HL-60 (cell line): ENCODE measurements around the gene ZBTB40.

ENCODE experiments used
- DNase-seq, 2 experiments: peaks; one replicate each; pipeline ENCODE4 v3.0.0-alpha.2; 2010 to 2020; ENCODE audit warnings: low read depth in 1 of 2, low spot score in 1 of 2
- H3K27ac ChIP-seq: fragments of 250-450 bp; sonication (Bioruptor Pico); replicated peaks from 2 replicates; pipeline ENCODE4 v1.5.1; 2020; ENCODE audit warnings: mild to moderate bottlenecking, moderate library complexity
- H3K27me3 ChIP-seq: fragments of 250-450 bp; sonication (Bioruptor Pico); 2 replicates; pipeline ENCODE4 v1.5.1; 2021; ENCODE audit warnings: mild to moderate bottlenecking, moderate library complexity; ENCODE audit not compliant: insufficient read depth, poor library complexity, severe bottlenecking
- H3K4me3 ChIP-seq: replicated peaks from 2 replicates; pipeline ENCODE4 v1.5.1; 2011; ENCODE audit warnings: mild to moderate bottlenecking, control low read depth, low read length; ENCODE audit not compliant: insufficient read depth
- GABPA ChIP-seq: IDR thresholded peaks from 2 replicates; pipeline ENCODE4 v1.6.1; 2012; ENCODE audit warnings: low read depth
- POLR2AphosphoS5 ChIP-seq: IDR thresholded peaks from 2 replicates; pipeline ENCODE4 v1.6.1; 2012; ENCODE audit warnings: low read depth
- SPI1 ChIP-seq: IDR thresholded peaks from 2 replicates; pipeline ENCODE4 v1.6.1; 2012; ENCODE audit warnings: low read depth, mild to moderate bottlenecking, borderline replicate concordance
- TF ChIP-seq, protein P1 (sequence below): IDR thresholded peaks from 2 replicates; pipeline ENCODE4 v1.6.1; 2012; ENCODE audit warnings: low read depth; ENCODE audit not compliant: insufficient replicate concordance
- TF ChIP-seq, protein P2 (sequence below): IDR thresholded peaks from one replicate; pipeline ENCODE4 v1.5.1; 2011; ENCODE audit warnings: low read length, control low read depth, inconsistent platforms; ENCODE audit not compliant: insufficient read depth

Gene ZBTB40

DNA sequence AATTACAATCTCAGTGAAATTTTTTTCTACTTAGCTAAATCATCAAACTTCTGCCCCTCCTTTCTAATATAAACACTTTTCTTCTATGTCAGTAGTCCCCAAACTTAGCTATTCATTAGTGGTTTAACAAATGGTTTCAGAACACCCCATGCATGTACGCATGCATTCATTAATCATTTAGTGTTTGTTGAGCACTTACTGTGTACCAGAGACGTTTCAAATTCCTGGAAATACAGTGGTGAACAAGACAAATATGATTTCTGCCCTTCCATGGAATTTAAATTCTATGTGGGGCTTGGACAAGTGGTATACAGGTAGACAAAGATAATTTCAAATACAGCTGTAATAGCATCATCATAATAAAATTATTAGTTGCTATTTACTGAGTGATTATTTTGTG is 1.5 kb downstream of the ZBTB40 start:
- no peak for TF ChIP-seq SPI1
- TF ChIP-seq, protein P1, sequence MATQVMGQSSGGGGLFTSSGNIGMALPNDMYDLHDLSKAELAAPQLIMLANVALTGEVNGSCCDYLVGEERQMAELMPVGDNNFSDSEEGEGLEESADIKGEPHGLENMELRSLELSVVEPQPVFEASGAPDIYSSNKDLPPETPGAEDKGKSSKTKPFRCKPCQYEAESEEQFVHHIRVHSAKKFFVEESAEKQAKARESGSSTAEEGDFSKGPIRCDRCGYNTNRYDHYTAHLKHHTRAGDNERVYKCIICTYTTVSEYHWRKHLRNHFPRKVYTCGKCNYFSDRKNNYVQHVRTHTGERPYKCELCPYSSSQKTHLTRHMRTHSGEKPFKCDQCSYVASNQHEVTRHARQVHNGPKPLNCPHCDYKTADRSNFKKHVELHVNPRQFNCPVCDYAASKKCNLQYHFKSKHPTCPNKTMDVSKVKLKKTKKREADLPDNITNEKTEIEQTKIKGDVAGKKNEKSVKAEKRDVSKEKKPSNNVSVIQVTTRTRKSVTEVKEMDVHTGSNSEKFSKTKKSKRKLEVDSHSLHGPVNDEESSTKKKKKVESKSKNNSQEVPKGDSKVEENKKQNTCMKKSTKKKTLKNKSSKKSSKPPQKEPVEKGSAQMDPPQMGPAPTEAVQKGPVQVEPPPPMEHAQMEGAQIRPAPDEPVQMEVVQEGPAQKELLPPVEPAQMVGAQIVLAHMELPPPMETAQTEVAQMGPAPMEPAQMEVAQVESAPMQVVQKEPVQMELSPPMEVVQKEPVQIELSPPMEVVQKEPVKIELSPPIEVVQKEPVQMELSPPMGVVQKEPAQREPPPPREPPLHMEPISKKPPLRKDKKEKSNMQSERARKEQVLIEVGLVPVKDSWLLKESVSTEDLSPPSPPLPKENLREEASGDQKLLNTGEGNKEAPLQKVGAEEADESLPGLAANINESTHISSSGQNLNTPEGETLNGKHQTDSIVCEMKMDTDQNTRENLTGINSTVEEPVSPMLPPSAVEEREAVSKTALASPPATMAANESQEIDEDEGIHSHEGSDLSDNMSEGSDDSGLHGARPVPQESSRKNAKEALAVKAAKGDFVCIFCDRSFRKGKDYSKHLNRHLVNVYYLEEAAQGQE: no peak
- TF ChIP-seq, protein P2, sequence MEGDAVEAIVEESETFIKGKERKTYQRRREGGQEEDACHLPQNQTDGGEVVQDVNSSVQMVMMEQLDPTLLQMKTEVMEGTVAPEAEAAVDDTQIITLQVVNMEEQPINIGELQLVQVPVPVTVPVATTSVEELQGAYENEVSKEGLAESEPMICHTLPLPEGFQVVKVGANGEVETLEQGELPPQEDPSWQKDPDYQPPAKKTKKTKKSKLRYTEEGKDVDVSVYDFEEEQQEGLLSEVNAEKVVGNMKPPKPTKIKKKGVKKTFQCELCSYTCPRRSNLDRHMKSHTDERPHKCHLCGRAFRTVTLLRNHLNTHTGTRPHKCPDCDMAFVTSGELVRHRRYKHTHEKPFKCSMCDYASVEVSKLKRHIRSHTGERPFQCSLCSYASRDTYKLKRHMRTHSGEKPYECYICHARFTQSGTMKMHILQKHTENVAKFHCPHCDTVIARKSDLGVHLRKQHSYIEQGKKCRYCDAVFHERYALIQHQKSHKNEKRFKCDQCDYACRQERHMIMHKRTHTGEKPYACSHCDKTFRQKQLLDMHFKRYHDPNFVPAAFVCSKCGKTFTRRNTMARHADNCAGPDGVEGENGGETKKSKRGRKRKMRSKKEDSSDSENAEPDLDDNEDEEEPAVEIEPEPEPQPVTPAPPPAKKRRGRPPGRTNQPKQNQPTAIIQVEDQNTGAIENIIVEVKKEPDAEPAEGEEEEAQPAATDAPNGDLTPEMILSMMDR: no peak
- TF ChIP-seq POLR2AphosphoS5: no peak
- TF ChIP-seq GABPA: no peak
- Histone ChIP-seq H3K27ac (no peak overlapping the region), H3K4me3 (no peak overlapping the region), H3K27me3 (no peaks in the 10 kb centered on the region)
- DNase-seq: no peak

DNA sequence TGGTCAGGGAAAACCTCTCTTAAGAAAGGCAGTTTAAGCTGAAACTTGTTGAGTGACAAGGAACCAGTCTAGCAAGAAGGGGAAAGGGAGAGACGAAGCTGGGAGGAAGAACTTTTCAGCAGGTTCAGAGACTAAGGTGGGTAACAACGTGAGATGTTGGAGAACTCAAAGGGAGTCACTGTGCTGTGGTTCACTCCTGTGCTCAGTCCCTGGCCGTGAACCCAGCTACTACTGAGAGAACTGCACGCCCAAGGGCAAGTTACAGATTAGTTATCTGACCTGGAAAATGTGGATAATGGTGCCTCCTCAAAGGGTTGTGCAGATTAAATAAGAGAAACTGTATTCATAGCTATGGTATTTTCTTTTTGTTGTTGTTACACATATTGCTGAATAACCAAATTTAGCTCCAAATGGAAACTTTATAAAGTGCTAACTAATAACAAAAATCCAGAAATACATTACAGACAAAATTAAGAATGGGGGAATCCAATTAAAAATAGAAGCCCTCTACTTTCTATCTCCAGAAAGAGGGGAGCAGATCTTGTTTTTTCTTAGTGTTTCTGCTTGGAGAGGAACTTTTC is 2.9 kb downstream of the ZBTB40 start:
- Histone ChIP-seq H3K4me3 (no peak overlapping the region), H3K27me3 (no peaks in the 10 kb centered on the region), H3K27ac (no peak overlapping the region)
- TF ChIP-seq SPI1 (no peak), POLR2AphosphoS5 (no peak), GABPA (no peak)
- TF ChIP-seq, protein P1: no peak
- TF ChIP-seq, protein P2: no peak
- no peak for DNase-seq

DNA sequence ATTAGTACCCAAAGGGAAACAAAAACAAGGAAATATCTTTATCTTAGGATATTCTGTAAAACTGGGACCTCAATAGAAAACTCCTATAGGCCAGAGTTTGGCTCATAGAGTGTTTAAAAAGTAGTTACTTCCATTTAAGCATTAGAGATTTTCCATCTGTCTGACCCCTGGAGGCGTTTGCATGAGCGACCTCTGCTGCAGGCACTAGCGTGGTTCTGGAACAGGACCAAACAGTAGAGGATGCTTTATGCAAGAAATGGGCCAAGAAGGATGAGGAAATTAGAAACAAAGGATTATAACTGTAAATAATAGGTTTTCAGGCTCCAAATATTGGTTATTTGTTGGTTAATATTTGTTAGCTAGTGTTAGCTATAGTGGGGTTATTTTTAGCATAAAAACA is 5.7 kb downstream of the ZBTB40 start:
- Histone ChIP-seq H3K27ac (no peak overlapping the region), H3K27me3 (no peaks in the 10 kb centered on the region), H3K4me3 (no peak overlapping the region)
- no peak for DNase-seq
- TF ChIP-seq POLR2AphosphoS5: no peak
- no peak for TF ChIP-seq GABPA
- TF ChIP-seq, protein P1: no peak
- TF ChIP-seq, protein P2: no peak
- TF ChIP-seq SPI1: no peak
